Neural cell (in vitro differentiated cells): Measurements from ENCODE around the gene ASTN1.

Source experiments
- CTCF ChIP-seq: fragments of 450-650 bp; IDR thresholded peaks from 2 replicates; pipeline ENCODE4 v1.5.1; 2014; ENCODE audit warnings: antibody characterized with exemption, mild to moderate bottlenecking, moderate library complexity; ENCODE audit not compliant: poor library complexity, severe bottlenecking
- EP300 ChIP-seq: fragments of 450-650 bp; conservative IDR thresholded peaks from 2 replicates; pipeline ENCODE4 v1.6.1; 2014; ENCODE audit warnings: antibody characterized with exemption, mild to moderate bottlenecking, moderate library complexity; ENCODE audit not compliant: poor library complexity, severe bottlenecking
- EZH2 ChIP-seq: fragments of 200-600, 300-800 bp; shearing (Covaris generic), sonication (generic); IDR thresholded peaks from 2 replicates; pipeline ENCODE4 v1.6.1; 2014; ENCODE audit warnings: antibody characterized with exemption, low read length, borderline replicate concordance, mild to moderate bottlenecking; ENCODE audit not compliant: insufficient read depth, poor library complexity, severe bottlenecking
- MXI1 ChIP-seq: fragments of 450-650 bp; conservative IDR thresholded peaks from 2 replicates; pipeline ENCODE4 v1.6.1; 2014; ENCODE audit warnings: antibody characterized with exemption, mild to moderate bottlenecking; ENCODE audit not compliant: poor library complexity, severe bottlenecking
- POLR2AphosphoS5 ChIP-seq: IDR thresholded peaks from 2 replicates; pipeline ENCODE4 v1.6.1; 2012
- REST ChIP-seq: IDR thresholded peaks from 2 replicates; pipeline ENCODE4 v1.6.1; 2012; ENCODE audit warnings: borderline replicate concordance
- SMC3 ChIP-seq: fragments of 450-650 bp; conservative IDR thresholded peaks from 2 replicates; pipeline ENCODE4 v1.6.1; 2014; ENCODE audit warnings: antibody characterized with exemption, mild to moderate bottlenecking, moderate library complexity; ENCODE audit not compliant: poor library complexity
- TAF1 ChIP-seq: IDR thresholded peaks from 2 replicates; pipeline ENCODE4 v1.6.1; 2012; ENCODE audit warnings: low read depth

GRCh38 chr1:176903474-176903873 lies 261.0 kb downstream of the ASTN1 start:
- no peak for TF ChIP-seq CTCF
- no peak for TF ChIP-seq EP300
- no peak for TF ChIP-seq POLR2AphosphoS5
- no peak for TF ChIP-seq REST
- no peak for TF ChIP-seq TAF1
- no peak for TF ChIP-seq SMC3
- no peak for TF ChIP-seq EZH2
- TF ChIP-seq MXI1, result no peak
